ENCODE results near the gene CYP1A1. TPM values are rescaled to one million over a fixed set of nuclear protein-coding genes. Genes with fewer than 3 reads are reported as not detected.
A peak's percentile ranks its signal among the peaks of the same experiment; 100 is the strongest.

CYP1A1 gene
- total and polyA plus RNA-seq, 9 of the 15 experiments (the other 6 are each of a cell fraction or from before 2014, with no cell fraction given): 0.04 to 0.13 (median 0.05) TPM; not detected in 5

DNA sequence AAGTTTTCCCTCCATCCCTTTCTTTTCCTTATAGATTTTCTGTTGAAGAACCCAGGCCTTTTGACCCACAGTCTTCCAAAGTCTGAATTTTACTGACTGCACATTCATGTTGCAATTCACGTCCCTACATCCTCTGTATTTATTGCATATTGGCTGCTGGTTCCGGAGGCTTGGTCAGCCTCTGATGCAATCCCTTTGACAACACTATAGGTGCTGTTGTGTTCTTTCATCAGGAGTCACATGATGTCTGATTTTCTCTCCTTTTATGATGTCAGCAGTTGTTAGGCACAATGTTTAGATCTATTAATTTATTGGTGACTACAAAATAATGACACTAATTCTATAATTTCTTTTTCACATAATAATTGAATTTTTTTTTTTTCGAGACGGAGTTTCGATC is 8.7 kb downstream of the CYP1A1 start (continued):
- TF ChIP-seq, protein P1, sequence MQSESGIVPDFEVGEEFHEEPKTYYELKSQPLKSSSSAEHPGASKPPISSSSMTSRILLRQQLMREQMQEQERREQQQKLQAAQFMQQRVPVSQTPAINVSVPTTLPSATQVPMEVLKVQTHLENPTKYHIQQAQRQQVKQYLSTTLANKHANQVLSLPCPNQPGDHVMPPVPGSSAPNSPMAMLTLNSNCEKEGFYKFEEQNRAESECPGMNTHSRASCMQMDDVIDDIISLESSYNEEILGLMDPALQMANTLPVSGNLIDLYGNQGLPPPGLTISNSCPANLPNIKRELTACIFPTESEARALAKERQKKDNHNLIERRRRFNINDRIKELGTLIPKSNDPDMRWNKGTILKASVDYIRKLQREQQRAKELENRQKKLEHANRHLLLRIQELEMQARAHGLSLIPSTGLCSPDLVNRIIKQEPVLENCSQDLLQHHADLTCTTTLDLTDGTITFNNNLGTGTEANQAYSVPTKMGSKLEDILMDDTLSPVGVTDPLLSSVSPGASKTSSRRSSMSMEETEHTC (IDR thresholded peaks at IDR 0.05): no peak
- TF ChIP-seq NR2C1 (IDR thresholded peaks at IDR 0.05) (no peak), NR2C1 (tag; IDR thresholded peaks at IDR 0.05) (no peak), MEIS2 (IDR thresholded peaks at IDR 0.05; ENCODE audit: partially characterized antibody) (peak; percentile 16), CREB1 (IDR thresholded peaks at IDR 0.05) (no peak), CREB1 (CRISPR knock-in tag; IDR thresholded peaks at IDR 0.05) (0 out of 2 replicates have a peak, but pooled peaks have one; percentile 28), STAT5B (CRISPR knock-in tag; IDR thresholded peaks at IDR 0.05) (no peak), SLC30A9 (CRISPR knock-in tag; IDR thresholded peaks at IDR 0.05) (no peak), TCF7 (IDR thresholded peaks at IDR 0.05; ENCODE audit: borderline replicate concordance) (no peak), LCOR (CRISPR knock-in tag; IDR thresholded peaks at IDR 0.05) (no peak), ZNF431 (CRISPR knock-in tag; IDR thresholded peaks at IDR 0.05) (no peak), TRIM24 (IDR thresholded peaks at IDR 0.05) (peak; percentile 32 to 65; a peak in 2 of 4 replicates), JUND (IDR thresholded peaks at IDR 0.05; ENCODE audit: borderline replicate concordance, low read depth, low read length) (0 out of 2 replicates have a peak, but pooled peaks have one; percentile 33), JUND (tag; IDR thresholded peaks at IDR 0.05; ENCODE audit: borderline replicate concordance, low read depth, low read length) (no peak), ZNF175 (CRISPR knock-in tag; IDR thresholded peaks at IDR 0.05; ENCODE audit: low read depth) (0 out of 2 replicates have a peak, but pooled peaks have one; percentile 47), ZNF507 (tag; conservative IDR thresholded peaks at IDR 0.05) (no peak), CEBPG (CRISPR knock-in tag; IDR thresholded peaks at IDR 0.05) (peak; percentile 71), CEBPG (tag; conservative IDR thresholded peaks at IDR 0.05 in 1 of 2, IDR thresholded peaks at IDR 0.05 in 1 of 2) (peak; percentile 67 to 98), ZNF586 (CRISPR knock-in tag; conservative IDR thresholded peaks at IDR 0.05) (no peak), DNMT1 (IDR thresholded peaks at IDR 0.05) (no peak)
- TF ChIP-seq, protein P2, sequence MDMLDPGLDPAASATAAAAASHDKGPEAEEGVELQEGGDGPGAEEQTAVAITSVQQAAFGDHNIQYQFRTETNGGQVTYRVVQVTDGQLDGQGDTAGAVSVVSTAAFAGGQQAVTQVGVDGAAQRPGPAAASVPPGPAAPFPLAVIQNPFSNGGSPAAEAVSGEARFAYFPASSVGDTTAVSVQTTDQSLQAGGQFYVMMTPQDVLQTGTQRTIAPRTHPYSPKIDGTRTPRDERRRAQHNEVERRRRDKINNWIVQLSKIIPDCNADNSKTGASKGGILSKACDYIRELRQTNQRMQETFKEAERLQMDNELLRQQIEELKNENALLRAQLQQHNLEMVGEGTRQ (CRISPR knock-in tag; IDR thresholded peaks at IDR 0.05): peak; percentile 67
